ENCODE results near the gene CLCA4.

The CLCA4 gene

GRCh38 chr1:86621286-86621685 is 74.4 kb downstream of the CLCA4 start:
- TF ChIP-seq ZNF76 (tag by site-specific recombination; IDR thresholded peaks at IDR 0.05; ENCODE audit: borderline replicate concordance, low read depth) (no peak), ZNF623 (tag by site-specific recombination; IDR thresholded peaks at IDR 0.05) (no peak), ZFHX2 (tag by site-specific recombination; conservative IDR thresholded peaks at IDR 0.05) (no peak), ZNF521 (tag by site-specific recombination; IDR thresholded peaks at IDR 0.05) (no peak), ZNF629 (tag by site-specific recombination; IDR thresholded peaks at IDR 0.05) (no peak), ZNF449 (tag by site-specific recombination; IDR thresholded peaks at IDR 0.05) (no peak), ZNF24 (tag by site-specific recombination; IDR thresholded peaks at IDR 0.05) (no peak), ZNF292 (tag by site-specific recombination; IDR thresholded peaks at IDR 0.05; ENCODE audit: borderline replicate concordance, low read depth) (no peak), TSHZ1 (tag by site-specific recombination; IDR thresholded peaks at IDR 0.05; ENCODE audit: borderline replicate concordance) (no peak), ZNF354C (tag by site-specific recombination; IDR thresholded peaks at IDR 0.05; ENCODE audit: borderline replicate concordance, low read depth) (no peak), ZBTB20 (tag by site-specific recombination; IDR thresholded peaks at IDR 0.05) (no peak), ZNF37A (tag by site-specific recombination; IDR thresholded peaks at IDR 0.05) (no peak), ZSCAN30 (tag by site-specific recombination; IDR thresholded peaks at IDR 0.05) (no peak), KLF8 (tag by site-specific recombination; IDR thresholded peaks at IDR 0.05) (no peak), ZFP37 (tag by site-specific recombination; IDR thresholded peaks at IDR 0.05) (no peak), ZBTB10 (tag by site-specific recombination; IDR thresholded peaks at IDR 0.05) (no peak), ZNF248 (tag by site-specific recombination; IDR thresholded peaks at IDR 0.05) (no peak)
- CTCF ChIA-PET = interaction anchor here (0.7 to 1.3 kb wide), 2 partner anchors 13 to 463 kb away, joined by 3 read pairs; no protein-coding TSS in a partner anchor
- Histone ChIP-seq H3K4me3 (ENCODE audit: low read depth, low read length) (no peak overlapping the region), H3K9me3 (ENCODE audit: control insufficient read depth, insufficient read depth, low read depth, low read length) (no peaks in the 10 kb centered on the region), H3K27ac (ENCODE audit: extremely low read depth, low read depth, low read length) (no peak overlapping the region), H3K36me3 (ENCODE audit: control insufficient read depth in 2 of 2, insufficient read depth in 1 of 2, low read length in 2 of 2) (no peaks in the 10 kb centered on the region), H3K4me1 (ENCODE audit: control insufficient read depth, insufficient read depth, low read length) (no peaks in the 10 kb centered on the region)
- POLR2A ChIA-PET = no interaction called here

All from HEK293 (cell line).